Retina (tissue), 1 donor: Measurements from ENCODE around the gene KLHDC8A.
"Not testable (repeated sequence)": the region's sequence is repeated elsewhere in the genome, so short reads cannot be mapped to it uniquely, and the experiment has no call there.

Experiments used
- DNase-seq: peaks from one replicate; pipeline ENCODE4 v3.0.0-alpha.2; 2016

KLHDC8A gene

GRCh38 chr1:205356440-205357139 is at the start of gene KLHDC8A:
TSS of gene KLHDC8A (minus strand) at chr1:205356922. CDS start at chr1:205343604, 13,318 bp downstream.
- peak; percentile 84 for DNase-seq

GRCh38 chr1:205406252-205406651 is 49.5 kb upstream of the KLHDC8A start:
- not testable (repeated sequence) for DNase-seq

- DNase-seq, result not testable (repeated sequence)
Observed at GRCh38 chr1:205404484-205404883, 47.8 kb upstream of the KLHDC8A start.

- DNase-seq, result no peak
Observed at GRCh38 chr1:205398586-205398985, 41.9 kb upstream of the KLHDC8A start.

- peak; percentile 71 for DNase-seq
Observed at GRCh38 chr1:205396967-205397616, 40.4 kb upstream of the KLHDC8A start.

GRCh38 chr1:205395616-205396015 is 38.9 kb upstream of the KLHDC8A start:
- no peak for DNase-seq

- no peak for DNase-seq
Observed at GRCh38 chr1:205392650-205393049, 35.9 kb upstream of the KLHDC8A start.

GRCh38 chr1:205391386-205391785 is 34.7 kb upstream of the KLHDC8A start:
- no peak for DNase-seq

GRCh38 chr1:205387845-205388244 is 31.1 kb upstream of the KLHDC8A start:
- no peak for DNase-seq

- not testable (repeated sequence) for DNase-seq
Observed at GRCh38 chr1:205382990-205383389, 26.3 kb upstream of the KLHDC8A start.

GRCh38 chr1:205382561-205382960 is 25.8 kb upstream of the KLHDC8A start:
- no peak for DNase-seq

GRCh38 chr1:205381305-205381704 is 24.6 kb upstream of the KLHDC8A start:
- no peak for DNase-seq

GRCh38 chr1:205380882-205381281 is 24.2 kb upstream of the KLHDC8A start:
- no peak for DNase-seq

GRCh38 chr1:205379056-205379455 is 22.3 kb upstream of the KLHDC8A start:
- DNase-seq, result no peak

GRCh38 chr1:205377355-205377754 is 20.6 kb upstream of the KLHDC8A start:
- no peak for DNase-seq

- no peak for DNase-seq
Observed at GRCh38 chr1:205376739-205377138, 20.0 kb upstream of the KLHDC8A start.

GRCh38 chr1:205375835-205376545 is 19.3 kb upstream of the KLHDC8A start:
- DNase-seq, result peak; percentile 69

- DNase-seq, result no peak
Observed at GRCh38 chr1:205374210-205375078, 17.7 kb upstream of the KLHDC8A start.

- DNase-seq, result no peak
Observed at GRCh38 chr1:205373798-205374175, 17.1 kb upstream of the KLHDC8A start.

GRCh38 chr1:205373022-205373797 is 16.5 kb upstream of the KLHDC8A start:
- no peak for DNase-seq

GRCh38 chr1:205371871-205372660 is 15.3 kb upstream of the KLHDC8A start:
- no peak for DNase-seq
